HG02943 (cell line): ENCODE measurements around the gene MOBP.
"Not testable (repeated sequence)": the region's sequence is repeated elsewhere in the genome, so short reads cannot be mapped to it uniquely, and the experiment has no call there.

Source experiments
- ATAC-seq: cut with Tn5 transposase; IDR thresholded peaks from one replicate; pipeline ENCODE4 v1.9.1; 2021; ENCODE audit warnings: mild to moderate bottlenecking, low read depth, moderate library complexity; ENCODE audit not compliant: unreplicated experiment

The MOBP gene, protein sequence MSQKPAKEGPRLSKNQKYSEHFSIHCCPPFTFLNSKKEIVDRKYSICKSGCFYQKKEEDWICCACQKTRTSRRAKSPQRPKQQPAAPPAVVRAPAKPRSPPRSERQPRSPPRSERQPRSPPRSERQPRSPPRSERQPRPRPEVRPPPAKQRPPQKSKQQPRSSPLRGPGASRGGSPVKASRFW

DNA sequence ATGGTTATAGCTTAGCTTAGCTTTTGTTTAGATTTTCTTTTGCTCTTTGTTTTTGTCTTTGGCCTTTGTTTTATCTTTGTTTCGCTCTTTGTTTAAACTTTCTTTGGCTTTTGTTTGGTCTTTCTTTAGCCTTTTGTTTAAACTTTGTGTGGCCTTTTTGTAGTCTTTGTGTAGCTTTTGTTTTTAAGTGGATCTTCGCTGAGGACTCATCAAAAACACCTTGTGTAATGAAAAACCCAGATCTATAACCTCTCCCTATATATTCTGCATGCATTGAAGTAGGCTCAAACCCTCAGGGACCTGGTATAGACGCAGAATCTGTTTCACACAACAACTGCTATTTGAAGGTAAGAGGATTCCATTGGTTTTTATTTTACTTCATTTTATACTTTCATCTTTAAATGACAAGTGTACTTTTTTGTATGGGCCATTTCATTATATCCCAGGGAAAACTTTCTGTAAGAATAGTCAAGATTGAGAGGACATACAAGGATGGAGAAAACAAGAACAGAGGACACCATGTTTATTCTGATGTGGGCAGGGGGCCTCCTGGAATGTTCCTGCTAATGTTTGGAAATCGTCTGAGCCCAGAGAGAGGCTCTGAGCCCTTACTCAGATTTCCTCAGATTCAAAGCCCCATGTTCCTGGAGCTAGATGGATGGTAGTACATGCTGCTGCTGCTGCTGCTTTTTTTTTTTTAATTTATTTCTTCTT is at the start of gene MOBP:
Gene MOBP (plus strand): TSS at position 287 of the 714 bp plus-strand sequence. CDS start 34,390 bp downstream, outside the sequence.
- ATAC-seq: no peak

DNA sequence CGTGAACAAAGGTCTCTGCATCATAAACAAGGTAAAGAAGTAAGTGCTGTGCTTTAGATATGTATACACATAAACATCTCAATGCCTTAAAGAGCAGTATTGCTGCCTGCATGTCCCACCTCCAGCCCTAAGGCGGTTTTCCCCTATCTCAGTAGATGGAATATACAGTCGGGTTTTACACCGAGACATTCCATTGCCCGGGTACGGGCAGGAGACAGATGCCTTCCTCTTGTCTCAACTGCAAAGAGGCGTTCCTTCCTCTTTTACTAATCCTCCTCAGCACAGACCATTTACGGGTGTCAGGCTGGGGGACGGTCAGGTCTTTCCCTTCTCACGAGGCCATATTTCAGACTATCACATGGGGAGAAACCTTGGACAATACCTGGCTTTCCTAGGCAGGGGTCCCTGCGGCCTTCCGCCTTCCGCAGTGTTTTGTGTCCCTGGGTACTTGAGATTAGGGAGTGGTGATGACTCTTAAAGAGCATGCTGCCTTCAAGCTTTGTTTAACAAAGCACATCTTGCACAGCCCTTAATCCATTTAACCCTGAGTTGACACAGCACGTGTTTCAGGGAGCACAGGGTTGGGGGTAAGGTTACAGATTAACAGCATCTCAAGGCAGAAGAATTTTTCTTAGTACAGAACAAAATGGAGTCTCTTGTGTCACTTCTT is 48.8 kb upstream of the MOBP start:
- ATAC-seq: not testable (repeated sequence)

DNA sequence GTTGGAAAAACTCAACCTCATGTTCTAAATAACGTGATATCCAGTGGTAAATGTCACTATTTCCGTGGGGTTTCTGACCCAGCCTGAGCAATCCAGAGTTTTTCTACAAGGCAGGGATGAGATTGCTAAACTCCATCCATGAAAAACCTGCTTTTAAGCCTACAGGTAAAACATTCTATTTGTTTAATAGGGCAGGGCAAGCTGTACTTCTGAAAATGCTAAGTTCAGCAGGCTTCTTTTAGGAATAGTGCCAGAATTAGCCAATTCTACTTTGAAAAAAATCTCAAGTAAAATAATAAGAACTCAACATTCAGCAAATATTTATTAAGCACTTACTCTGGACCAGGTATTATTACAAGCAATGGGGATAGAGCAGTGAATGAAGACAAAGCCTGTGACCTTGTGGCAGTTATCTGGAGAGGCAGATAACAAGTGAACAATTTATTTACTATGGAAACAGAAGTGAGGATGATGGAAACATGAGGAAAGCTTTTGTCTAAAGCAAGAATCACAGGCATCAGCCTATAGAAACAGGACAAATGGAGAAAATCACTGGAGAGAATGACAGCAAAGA is 47.7 kb upstream of the MOBP start:
- no peak for ATAC-seq

DNA sequence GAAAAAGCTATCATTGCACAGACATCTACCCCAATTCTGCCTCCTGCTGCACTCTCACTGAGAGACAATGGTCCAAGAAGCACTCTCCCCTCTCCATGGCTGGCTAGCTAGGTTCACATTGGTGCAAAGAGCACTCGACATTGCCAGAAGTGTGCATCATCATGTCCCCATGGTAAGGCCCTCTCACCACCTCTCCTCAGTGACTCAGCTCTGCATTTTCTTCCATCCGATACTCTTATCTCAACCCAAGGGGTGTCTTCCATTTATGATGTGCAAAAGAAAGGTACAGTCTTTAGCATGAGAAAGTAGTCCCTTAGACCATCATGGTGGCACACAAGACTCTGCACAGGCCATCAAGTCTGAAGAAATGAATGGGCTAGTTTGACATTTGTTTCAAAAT is 46.9 kb upstream of the MOBP start:
- no peak for ATAC-seq

DNA sequence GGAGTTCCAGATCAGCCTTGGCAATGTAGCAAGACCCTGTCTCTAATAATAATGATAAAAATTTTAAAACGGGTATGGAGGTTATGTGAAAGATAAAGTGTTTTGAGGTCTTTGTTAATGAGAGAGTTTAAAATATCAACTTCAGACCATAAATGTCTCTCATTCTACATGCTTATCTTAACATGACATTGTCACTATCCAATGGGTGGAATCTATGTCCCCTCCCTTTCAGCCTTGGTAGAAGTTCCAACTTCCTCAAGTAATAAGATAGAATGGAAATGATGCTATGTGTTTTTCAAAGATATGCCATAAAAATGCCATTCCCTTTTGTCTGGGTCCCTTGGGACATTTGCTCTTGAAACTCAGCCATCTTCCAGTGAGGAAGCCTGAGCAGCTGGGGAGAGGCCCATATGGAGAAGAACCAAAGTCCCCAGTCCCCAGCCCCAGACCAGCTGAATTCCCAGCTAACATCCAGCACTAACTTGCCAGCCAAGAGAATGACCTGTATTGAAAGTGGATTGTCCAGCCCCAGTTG is 44.0 kb upstream of the MOBP start:
- ATAC-seq: no peak

DNA sequence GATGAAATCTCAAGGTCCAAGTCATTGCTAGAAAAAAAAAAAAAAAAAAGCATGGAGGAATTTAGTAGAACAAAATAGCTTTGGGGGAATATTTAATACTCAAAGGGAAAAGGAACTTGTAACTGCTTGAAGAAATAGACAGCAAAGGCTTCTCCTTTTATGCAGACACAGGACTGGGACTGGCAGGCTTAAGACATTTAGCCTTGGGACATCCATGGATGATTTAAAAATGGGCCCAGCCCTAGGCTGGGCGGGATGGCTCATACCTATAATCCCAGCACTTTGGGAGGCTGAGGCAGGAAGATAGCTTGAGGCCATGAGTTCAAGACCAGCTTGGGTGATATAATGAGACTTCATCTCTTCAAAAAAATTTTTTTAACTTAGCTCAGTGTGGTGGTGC is 41.2 kb upstream of the MOBP start:
- ATAC-seq: no peak

DNA sequence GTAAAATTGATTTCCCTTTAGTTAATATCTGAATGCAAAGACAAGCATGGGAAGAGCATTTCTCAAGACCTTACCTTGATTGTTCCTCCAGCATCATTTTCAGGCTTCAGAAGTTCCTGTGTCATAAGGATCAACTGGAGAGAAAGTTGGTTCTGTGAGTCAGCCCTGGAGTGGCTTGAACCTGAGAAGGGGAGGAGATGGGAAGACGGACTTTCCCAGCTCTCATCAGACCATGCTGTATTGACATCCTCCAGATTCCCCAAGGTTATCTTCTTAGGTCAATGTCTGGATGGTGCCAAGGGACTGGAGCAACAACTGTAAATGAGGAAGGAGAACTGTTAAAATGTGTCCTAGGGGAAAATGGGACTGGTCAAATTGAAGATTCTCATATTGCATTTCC is 40.0 kb upstream of the MOBP start:
- ATAC-seq: no peak

DNA sequence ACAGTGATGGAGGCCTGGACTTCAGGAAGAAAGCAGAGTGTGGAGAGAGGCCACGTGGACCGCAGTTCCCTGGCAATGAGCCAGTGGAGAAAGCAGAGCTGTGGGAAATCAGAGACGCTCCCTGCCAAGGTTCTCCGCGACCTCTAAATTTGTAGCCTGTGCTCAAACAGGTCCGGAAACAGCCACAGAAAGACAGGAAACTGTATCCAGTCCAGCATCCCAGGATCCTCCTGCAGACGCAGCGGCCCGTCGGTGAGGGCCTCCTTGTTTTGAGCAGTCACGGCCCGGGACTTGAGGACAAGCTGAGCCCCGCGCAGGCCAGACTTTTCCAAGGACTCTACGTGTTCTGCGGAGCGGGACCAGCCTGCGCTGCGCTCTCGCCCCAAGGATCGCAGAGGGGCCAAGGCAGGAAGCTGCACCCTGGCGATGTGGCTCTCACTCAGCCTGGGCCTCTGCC is 38.7 kb upstream of the MOBP start:
- ATAC-seq: no peak

DNA sequence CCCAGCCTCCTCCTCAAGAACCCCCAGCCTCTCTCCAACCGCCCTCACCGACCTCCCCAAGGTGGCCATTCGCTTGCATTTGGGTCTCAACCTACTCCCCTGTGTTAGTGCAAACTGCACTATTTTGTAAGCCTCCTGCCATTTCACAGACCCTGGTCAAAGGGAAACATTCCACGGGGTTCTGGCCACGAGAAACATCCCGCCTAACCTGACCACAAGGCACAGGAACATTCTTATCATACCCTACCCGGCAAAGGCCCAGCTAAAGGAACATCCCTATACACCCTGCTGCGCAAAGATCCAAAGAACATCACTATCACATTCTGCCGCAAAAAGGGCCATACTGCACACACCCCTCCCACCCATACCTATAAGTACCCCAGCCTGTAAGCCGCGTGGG is 38.0 kb upstream of the MOBP start:
- ATAC-seq: no peak

DNA sequence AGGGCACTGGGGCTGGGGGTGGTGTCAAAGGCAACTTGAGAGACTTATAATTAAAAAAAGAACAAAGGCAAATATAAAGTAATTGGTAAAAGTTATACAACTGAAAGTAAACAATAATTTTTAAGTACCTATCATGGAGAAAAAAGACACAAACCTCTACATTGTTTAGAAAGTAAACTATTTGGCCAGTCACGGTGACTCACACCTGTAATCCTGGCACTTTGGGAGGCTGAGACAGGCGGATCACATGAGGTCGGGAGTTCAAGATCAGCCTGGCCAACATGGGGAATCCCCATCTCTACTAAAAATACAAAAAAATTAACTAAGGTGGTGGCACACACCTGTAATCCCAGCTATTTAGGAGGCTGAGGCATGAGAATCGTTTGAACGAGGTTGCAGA is 35.1 kb upstream of the MOBP start:
- no peak for ATAC-seq

DNA sequence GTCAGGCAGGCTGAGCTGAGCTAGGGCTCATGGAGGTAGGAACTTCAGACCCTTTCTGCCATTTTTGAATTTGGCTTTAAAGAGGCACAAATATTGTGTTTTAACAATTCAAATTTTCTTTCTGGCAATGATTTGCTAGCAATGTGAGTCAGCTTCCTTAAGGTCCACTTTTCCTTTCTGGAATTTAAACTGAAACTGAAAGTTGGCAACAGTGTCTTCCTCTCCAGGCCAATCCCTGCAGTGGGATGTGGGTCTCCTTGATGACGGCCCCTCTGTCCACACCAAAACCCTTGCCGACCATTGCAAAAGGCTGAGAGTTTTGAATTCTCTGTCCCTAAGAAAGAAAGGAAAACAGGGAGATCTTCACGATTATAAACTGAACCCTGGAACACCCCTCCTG is 33.8 kb upstream of the MOBP start:
- ATAC-seq: no peak

DNA sequence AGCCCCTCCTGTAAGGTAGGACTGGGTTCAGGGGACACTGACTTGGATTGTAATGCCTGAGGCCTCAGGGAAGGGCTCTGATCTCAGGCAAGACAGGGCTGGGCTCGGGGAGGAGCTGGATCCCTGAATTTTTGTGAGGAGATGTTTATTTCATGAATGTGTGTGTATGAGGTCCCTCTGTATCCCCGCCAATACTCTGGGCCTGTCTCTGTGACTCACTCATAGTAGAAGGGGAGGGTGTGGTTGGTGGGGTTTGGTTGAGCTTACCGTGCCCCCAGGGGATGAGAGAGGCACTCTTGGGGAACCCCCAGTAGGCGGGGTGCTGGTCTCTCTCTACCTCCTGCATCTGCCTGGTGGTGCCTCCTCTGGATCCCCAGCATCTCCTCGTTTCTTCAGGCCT is 32.9 kb upstream of the MOBP start:
- no peak for ATAC-seq

DNA sequence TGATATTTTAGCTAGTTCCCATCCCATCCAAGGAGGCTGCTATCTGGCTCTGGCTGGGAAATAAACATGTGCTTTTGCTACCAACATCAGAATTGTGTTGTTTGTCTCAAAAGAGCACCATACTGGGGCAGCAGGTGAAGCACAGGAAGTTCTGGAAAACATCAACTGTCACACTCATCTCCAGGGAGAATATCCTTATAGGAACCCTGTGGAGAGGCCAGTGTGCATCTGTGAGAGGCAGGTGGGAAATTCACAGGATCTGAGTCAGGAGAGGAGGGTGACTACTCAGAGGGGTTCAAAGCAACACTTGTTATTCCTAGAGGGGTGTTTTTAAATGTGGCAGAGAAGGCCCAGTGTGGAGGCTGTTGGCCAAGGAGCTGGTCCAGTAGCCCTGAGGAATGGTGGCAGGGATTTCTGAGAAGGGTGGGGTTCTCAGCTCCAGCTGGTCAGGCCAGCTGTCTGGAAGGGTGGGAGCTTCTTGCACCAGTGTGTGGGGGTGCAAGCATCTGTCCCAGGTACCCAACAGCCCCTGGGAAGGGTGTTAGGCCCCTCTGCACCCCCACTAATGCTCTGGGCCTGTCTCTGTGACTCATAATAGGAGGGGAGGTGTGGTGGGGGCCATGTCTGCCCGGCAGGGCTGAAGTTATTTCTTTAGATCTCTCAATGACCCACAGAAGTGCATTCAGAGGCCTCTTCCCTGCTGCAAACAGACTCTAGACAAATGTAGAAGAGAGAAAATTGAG is 32.3 kb upstream of the MOBP start:
- no peak for ATAC-seq

DNA sequence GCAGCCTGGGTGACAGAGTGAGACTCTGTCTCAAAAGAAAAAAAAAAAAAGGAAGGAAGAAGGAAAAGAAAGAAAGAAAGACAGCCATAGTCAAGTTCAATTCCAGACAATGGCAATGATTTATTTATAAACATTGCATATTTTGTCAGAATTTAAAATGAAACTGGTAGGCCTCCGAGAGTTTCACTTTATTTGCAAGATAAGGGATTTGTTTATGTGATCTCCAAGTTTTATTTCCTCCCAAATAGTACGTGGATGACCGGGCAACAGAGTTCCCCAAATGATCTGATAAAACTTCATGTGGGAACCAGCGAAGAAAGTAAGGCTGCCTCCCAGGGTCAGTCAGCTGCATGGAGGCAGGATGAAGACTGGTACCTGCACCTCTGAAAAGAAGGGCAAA is 28.6 kb upstream of the MOBP start:
- ATAC-seq: no peak

DNA sequence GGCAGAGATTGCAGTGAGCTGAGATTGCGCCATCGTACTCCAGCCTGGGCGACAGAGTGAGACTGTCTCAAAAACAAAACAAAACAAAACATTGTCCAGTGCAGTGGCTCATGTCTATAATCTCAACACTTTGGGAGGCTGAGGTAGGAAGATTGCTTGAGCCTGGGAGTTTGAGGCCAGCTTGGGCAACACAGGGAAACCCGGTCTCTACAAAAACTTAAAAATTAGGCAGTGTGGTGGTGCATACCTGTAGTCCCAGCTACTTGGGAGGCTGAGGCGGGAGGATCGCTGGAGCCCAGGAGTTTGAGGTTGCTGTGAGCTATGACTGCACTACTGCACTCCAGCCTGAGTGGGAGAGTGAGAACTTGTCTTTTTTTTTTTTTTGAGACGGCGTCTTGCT is 27.2 kb upstream of the MOBP start:
- ATAC-seq: no peak

DNA sequence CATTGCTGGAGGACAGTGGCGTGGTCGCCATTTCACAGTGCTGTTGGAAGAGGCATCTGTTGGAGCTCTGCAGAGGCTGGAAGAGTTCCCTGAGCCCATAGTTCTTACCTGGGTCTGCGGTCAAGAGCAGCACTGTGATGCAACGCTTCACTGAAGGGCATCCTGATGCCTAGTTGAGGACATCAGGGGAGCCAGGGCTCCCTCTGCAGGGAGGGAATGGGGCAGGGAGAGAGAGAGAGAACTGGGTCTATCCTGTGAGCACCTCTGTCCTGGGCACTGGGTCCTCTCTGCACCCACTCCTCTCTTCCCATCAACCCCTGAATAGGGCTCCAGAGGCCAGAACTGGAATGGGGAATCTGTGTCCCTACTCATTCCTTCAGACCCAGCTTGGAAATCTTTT is 23.9 kb upstream of the MOBP start:
- no peak for ATAC-seq

DNA sequence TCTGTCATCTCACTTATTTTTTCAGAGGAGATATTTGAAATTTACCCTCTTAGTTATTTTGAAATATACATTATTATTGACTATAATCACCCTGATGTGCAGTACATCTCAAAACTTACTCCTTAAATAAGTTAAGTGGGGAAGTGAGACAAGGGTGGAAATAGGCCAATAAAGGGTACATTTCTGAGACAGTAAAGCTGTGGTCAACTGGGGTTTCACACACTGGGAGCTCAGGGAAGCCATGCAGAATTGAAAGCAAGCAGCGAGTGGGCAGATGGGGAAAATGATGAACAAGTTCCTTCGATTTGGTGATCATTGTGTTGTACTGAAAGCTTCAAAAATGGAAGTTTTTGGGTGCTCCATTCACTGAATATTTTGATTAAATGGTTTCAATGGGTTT is 21.6 kb upstream of the MOBP start:
- no peak for ATAC-seq

DNA sequence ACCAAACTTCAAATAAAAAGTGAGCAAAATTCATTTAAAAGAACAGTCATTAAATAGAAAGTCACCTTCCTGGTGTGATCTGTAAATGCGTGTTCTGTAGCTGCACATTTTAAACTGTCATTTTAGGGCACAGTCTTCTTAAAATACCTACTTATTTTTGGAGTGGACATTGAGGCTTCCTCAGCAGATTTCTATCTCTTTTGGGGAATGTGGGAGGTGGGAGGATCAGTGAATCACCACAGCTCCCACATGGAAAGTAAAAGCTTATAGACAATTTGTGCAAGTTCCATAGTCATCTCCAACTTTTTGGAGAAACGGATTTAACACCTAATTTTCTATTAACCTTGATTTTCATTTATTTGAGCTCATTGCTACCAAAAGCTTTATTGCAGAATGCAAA is 21.0 kb upstream of the MOBP start:
- no peak for ATAC-seq

DNA sequence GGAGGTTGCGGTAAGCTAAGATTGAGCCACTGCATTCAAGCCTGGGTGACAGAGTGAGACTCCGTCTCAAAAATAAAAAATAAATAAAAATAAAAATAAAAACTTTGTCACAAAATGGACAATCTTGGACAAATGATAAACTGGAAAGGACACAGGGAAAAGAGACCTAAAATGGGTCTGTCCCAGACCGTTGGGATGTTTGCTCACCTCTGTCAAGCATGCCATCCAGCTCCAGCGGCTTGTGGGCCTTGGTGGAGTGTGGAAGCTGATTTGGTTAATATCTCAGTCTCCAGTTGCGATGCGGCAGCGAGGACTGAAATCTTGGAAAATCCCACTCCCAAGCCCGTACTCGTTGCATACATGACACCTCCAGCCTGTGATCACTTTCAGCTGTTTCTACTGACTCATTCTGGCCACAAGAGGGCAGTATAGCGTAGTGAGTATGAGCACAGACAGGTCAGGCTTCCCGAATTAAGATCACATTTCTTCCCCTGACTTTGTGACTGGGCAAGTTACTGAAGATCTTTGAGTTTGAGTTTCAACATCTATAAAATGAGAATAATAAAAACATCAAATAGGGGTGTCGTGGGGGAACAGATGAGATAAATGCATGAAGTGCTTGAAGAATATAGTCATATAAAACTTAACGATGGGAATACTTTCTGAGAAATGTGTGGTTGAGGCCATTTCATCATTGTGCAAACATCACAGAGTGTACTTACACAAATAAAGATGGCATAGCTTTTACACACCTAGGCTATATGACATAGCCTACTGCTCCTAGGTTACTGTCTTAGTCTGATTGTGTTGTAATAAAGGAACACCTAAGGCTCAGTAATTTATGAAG is 19.6 kb upstream of the MOBP start:
- ATAC-seq: no peak
